HepG2 (cell line): ENCODE measurements around the gene PRPF38A. TPM values are rescaled to one million over a fixed set of nuclear protein-coding genes. Genes with fewer than 3 reads are reported as not detected.

Experiments
- AHR ChIP-seq: IDR thresholded peaks from 2 replicates; pipeline ENCODE4 v1.6.1; 2018; ENCODE audit warnings: missing genetic modification reagents, missing compliant biosample characterization
- CBX5 ChIP-seq: sonication (generic); formaldehyde crosslinking; IDR thresholded peaks from 2 replicates; pipeline ENCODE4 v1.4.0; 2020; ENCODE audit warnings: missing genetic modification reagents, borderline replicate concordance
- CEBPB ChIP-seq: IDR thresholded peaks from 2 replicates; pipeline ENCODE4 v1.6.1; 2011; ENCODE audit warnings: low read depth, low read length, improper control_type of control experiment, borderline replicate concordance
- FOXK2 ChIP-seq: fragments of 450-650 bp; IDR thresholded peaks from 2 replicates; pipeline ENCODE4 v1.6.1; 2016
- GABPA ChIP-seq, 2 experiments: IDR thresholded peaks; 2 replicates each; pipeline ENCODE4 v1.6.1; 2011 to 2016; ENCODE audit warnings: low read depth in 2 of 2, low read length in 1 of 2, missing biosample characterization in 1 of 2, missing genetic modification characterization in 1 of 2
- KLF13 ChIP-seq: sonication (generic); formaldehyde crosslinking; IDR thresholded peaks from 2 replicates; pipeline ENCODE4 v1.4.0; 2020; ENCODE audit warnings: mild to moderate bottlenecking, missing genetic modification reagents
- KLF16 ChIP-seq, 2 experiments: sonication (generic) in 1 of 2; formaldehyde crosslinking in 1 of 2; IDR thresholded peaks; 2 replicates each; pipeline versions ENCODE4 v1.6.1 to v1.8.0; 2016 to 2023; ENCODE audit warnings: missing genetic modification reagents in 2 of 2, missing compliant biosample characterization in 1 of 2
- MED1 ChIP-seq: sonication (generic); formaldehyde crosslinking; IDR thresholded peaks from 2 replicates; pipeline ENCODE4 v1.4.0; 2020; ENCODE audit warnings: missing genetic modification reagents
- PHF8 ChIP-seq: sonication (generic); formaldehyde crosslinking; IDR thresholded peaks from 2 replicates; pipeline ENCODE4 v1.5.0; 2020; ENCODE audit warnings: missing genetic modification reagents
- RBAK ChIP-seq: sonication (generic); formaldehyde crosslinking; IDR thresholded peaks from 2 replicates; pipeline ENCODE4 v1.5.1; 2020; ENCODE audit warnings: mild to moderate bottlenecking, missing genetic modification reagents
- RNF219 ChIP-seq: sonication (generic); formaldehyde crosslinking; IDR thresholded peaks from 2 replicates; pipeline ENCODE4 v1.5.0; 2020; ENCODE audit warnings: mild to moderate bottlenecking, missing genetic modification reagents
- SRSF1 ChIP-seq: fragments of 200-400 bp; formaldehyde crosslinking; optimal IDR thresholded peaks from 2 replicates; pipeline ENCODE3; 2017; ENCODE audit warnings: mild to moderate bottlenecking, low read depth, low read length, moderate library complexity
- TEAD3 ChIP-seq: optimal IDR thresholded peaks from 2 replicates; pipeline ENCODE3; 2016; ENCODE audit warnings: borderline replicate concordance
- THAP8 ChIP-seq: sonication (generic); formaldehyde crosslinking; IDR thresholded peaks from 2 replicates; pipeline ENCODE4 v1.5.1; 2020; ENCODE audit warnings: missing genetic modification reagents, mild to moderate bottlenecking, borderline replicate concordance
- UBTF ChIP-seq: sonication (generic); formaldehyde crosslinking; IDR thresholded peaks from 2 replicates; pipeline ENCODE4 v1.4.0; 2020; ENCODE audit warnings: mild to moderate bottlenecking, missing genetic modification reagents
- ZBTB10 ChIP-seq: sonication (generic); formaldehyde crosslinking; IDR thresholded peaks from 2 replicates; pipeline ENCODE4 v1.4.0; 2020; ENCODE audit warnings: missing genetic modification reagents, borderline replicate concordance
- ZBTB20 ChIP-seq: sonication (generic); formaldehyde crosslinking; IDR thresholded peaks from 2 replicates; pipeline ENCODE4 v1.8.1; 2023; ENCODE audit warnings: missing genetic modification reagents, low read depth, mild to moderate bottlenecking, borderline replicate concordance
- ZNF292 ChIP-seq: sonication (generic); formaldehyde crosslinking; IDR thresholded peaks from 2 replicates; pipeline ENCODE4 v1.8.1; 2022; ENCODE audit warnings: mild to moderate bottlenecking, low read depth, missing genetic modification reagents, borderline replicate concordance
- ZNF333 ChIP-seq: sonication (generic); formaldehyde crosslinking; IDR thresholded peaks from 2 replicates; pipeline ENCODE4 v1.4.0; 2020; ENCODE audit warnings: mild to moderate bottlenecking, missing genetic modification reagents, borderline replicate concordance
- ZNF350 ChIP-seq: sonication (generic); formaldehyde crosslinking; IDR thresholded peaks from 2 replicates; pipeline ENCODE4 v1.4.0; 2020; ENCODE audit warnings: mild to moderate bottlenecking, low read depth, missing genetic modification reagents, borderline replicate concordance
- ZNF724P ChIP-seq: sonication (generic); formaldehyde crosslinking; IDR thresholded peaks from 2 replicates; pipeline ENCODE4 v1.8.0; 2022; ENCODE audit warnings: missing genetic modification reagents, borderline replicate concordance
- polyA plus RNA-seq, 8 experiments: library from polyadenylated mRNA; depleted of rRNA in 3 of 8; stranded (reverse) in 7 of 8; unstranded in 1 of 8; fragments of >200 nt; fragmentation: Illumina TruSeq in 4 of 8; extraction: Trizol in 4 of 8; gene quantifications; 2 replicates each; pipeline versions ENCODE4 v1.2.1 to v1.2.3, GENCODE V29; 2011 to 2016; ENCODE audit warnings: low read depth in 4 of 8, missing spikeins in 1 of 8, mixed read lengths in 1 of 8; ENCODE audit not compliant: insufficient read depth in 1 of 8
- total RNA-seq, 5 experiments: library from RNA; depleted of rRNA; stranded (reverse); fragments of >200 nt; fragmentation: Illumina TruSeq; extraction: Trizol; gene quantifications; 2 replicates each; pipeline ENCODE4 v1.2.3, GENCODE V29; 2016; ENCODE audit warnings: low read depth in 1 of 5

PRPF38A gene
- total and polyA plus RNA-seq, 2 of the 13 experiments (the other 11 are each of a cell fraction or from before 2014, with no cell fraction given) = 18.3 to 45.5 TPM

- TF ChIP-seq ZNF350 (0 out of 2 replicates have a peak, but pooled peaks have one; percentile 9), ZNF724P (CRISPR knock-in tag) (peak; percentile 85; the same call in 1 of the 2 replicates), KLF16 (CRISPR knock-in tag; IDR thresholded peaks at IDR 0.05) (peak in 1 of 2 experiments; percentile 86; a peak in 1 of 4 replicates), UBTF (CRISPR knock-in tag) (peak; percentile 93), CBX5 (no peak), RNF219 (CRISPR knock-in tag) (no peak), ZNF292 (CRISPR knock-in tag) (no peak), ZBTB10 (peak; percentile 75; the same call in 1 of the 2 replicates), ZNF333 (CRISPR knock-in tag) (no peak; the same call in 1 of the 2 replicates), RBAK (CRISPR knock-in tag) (no peak), THAP8 (CRISPR knock-in tag) (no peak), AHR (CRISPR knock-in tag) (no peak; the same call in 1 of the 2 replicates), MED1 (peak; percentile 57), GABPA (IDR thresholded peaks at IDR 0.05; ENCODE audit: low read depth, low read length) (0 out of 2 replicates have a peak, but pooled peaks have one; percentile 17), GABPA (CRISPR knock-in tag; IDR thresholded peaks at IDR 0.05; ENCODE audit: low read depth) (no peak), SRSF1 (peak; percentile 46), PHF8 (CRISPR knock-in tag) (peak; percentile 96), TEAD3 (peak; percentile 61), ZBTB20 (peak; percentile 40; the same call in 1 of the 2 replicates), CEBPB (no peak), FOXK2 (no peak), KLF13 (CRISPR knock-in tag) (0 out of 2 replicates have a peak, but pooled peaks have one; percentile 66)
Measured at GRCh38 chr1:52365746-52366516, 38.5 kb upstream of the PRPF38A start, which contains the start of gene CC2D1B (continued).
